ENCODE measurements around the gene RAB33B.

GRCh38 chr4:139420652-139421051 lies 33.3 kb upstream of the RAB33B start:
- TF ChIP-seq CTCF (IDR thresholded peaks at IDR 0.05; ENCODE audit: low read depth, low read length) (no peak), EZH2phosphoT487 (IDR thresholded peaks at IDR 0.05; ENCODE audit: low read depth) (no peak)

Measured in OCI-LY3 (cell line).